Osteoblast (primary cell): Measurements from ENCODE around the gene LOXHD1. TPM values are rescaled to one million over a fixed set of nuclear protein-coding genes. Genes with fewer than 3 reads are reported as not detected.

Experiments
- DNase-seq: peaks from one replicate; pipeline ENCODE4 v3.0.0; 2011; ENCODE audit warnings: low spot score, mixed read lengths; ENCODE audit not compliant: insufficient read length; ENCODE audit errors: missing footprints
- H2AFZ ChIP-seq: 2 replicates; pipeline ENCODE4 v1.6.0; 2011; ENCODE audit warnings: mild to moderate bottlenecking, low read length
- H3K27ac ChIP-seq: 2 replicates; pipeline ENCODE4 v1.5.1; 2011; ENCODE audit warnings: mild to moderate bottlenecking, low read depth, low read length, moderate library complexity
- H3K27me3 ChIP-seq: 2 replicates; pipeline ENCODE4 v1.6.0; 2012; ENCODE audit warnings: mild to moderate bottlenecking, control low read depth, inconsistent platforms, low read length, moderate library complexity; ENCODE audit not compliant: insufficient read depth
- H3K36me3 ChIP-seq: 2 replicates; pipeline ENCODE4 v1.5.1; 2011; ENCODE audit warnings: mild to moderate bottlenecking, low read length, control low read depth, moderate library complexity; ENCODE audit not compliant: insufficient read depth
- H3K4me1 ChIP-seq: 2 replicates; pipeline ENCODE4 v1.5.1; 2011; ENCODE audit warnings: mild to moderate bottlenecking, low read length, control low read depth, moderate library complexity; ENCODE audit not compliant: insufficient read depth
- H3K4me2 ChIP-seq: 2 replicates; pipeline ENCODE4 v1.6.0; 2011; ENCODE audit warnings: mild to moderate bottlenecking, low read length; ENCODE audit not compliant: insufficient read depth
- H3K4me3 ChIP-seq: fragments of 200-600 bp; sonication (generic); 3 replicates; pipeline ENCODE4 v1.5.1; 2012; ENCODE audit warnings: mild to moderate bottlenecking, low read length, inconsistent platforms; ENCODE audit not compliant: insufficient read depth
- H3K79me2 ChIP-seq: 2 replicates; pipeline ENCODE4 v1.6.0; 2012; ENCODE audit warnings: mild to moderate bottlenecking, low read length, control low read depth, inconsistent platforms; ENCODE audit not compliant: insufficient read depth
- H3K9me3 ChIP-seq: 2 replicates; pipeline ENCODE4 v1.5.1; 2011; ENCODE audit warnings: low read depth, low read length, control low read depth
- H4K20me1 ChIP-seq: 2 replicates; pipeline ENCODE4 v1.6.0; 2012; ENCODE audit warnings: mild to moderate bottlenecking, low read length, control low read depth; ENCODE audit not compliant: insufficient read depth
- total RNA-seq: library from RNA; depleted of rRNA; stranded (reverse); fragments of >200 nt; gene quantifications from 2 replicates; pipeline ENCODE4 v1.2.3, GENCODE V29; 2012
- TF ChIP-seq, protein P1 (sequence below): IDR thresholded peaks from 2 replicates; pipeline ENCODE4 v1.5.1; 2011; ENCODE audit warnings: mild to moderate bottlenecking, low read depth, low read length, moderate library complexity; ENCODE audit errors: extremely low read depth

Gene LOXHD1
- total RNA-seq, 1 donor, result not detected

DNA sequence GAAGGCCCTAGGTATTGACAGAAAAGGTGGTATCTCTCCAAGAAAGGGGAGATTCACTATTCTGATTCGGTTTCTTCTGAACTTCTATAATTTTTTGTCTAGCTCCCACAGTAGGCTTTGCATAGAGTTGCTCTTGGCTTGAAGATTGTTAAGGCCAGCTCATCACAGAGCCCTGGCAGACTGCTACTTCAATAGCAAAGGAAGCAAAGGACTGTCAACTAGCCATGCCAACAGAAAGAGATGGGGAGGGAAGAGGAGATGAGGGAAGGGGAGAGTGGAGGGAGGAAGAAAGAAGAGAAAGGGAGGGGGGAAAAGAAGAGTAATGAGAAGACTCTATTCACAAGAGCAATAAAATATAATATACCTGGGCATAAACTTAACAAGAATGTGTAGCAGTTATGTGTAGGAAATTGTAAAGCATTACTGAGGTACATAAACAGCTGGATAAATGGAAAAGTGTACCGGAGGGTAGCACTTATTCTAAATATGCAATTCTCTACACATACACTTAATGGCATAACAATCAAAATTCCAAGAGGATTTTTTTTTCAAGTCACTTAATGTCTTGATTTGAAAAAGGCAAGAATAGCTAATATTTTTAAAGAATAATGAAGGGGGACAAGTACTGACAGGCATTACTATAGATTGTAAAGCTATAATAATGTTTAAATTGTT is 102.5 kb downstream of the LOXHD1 start:
- Histone ChIP-seq H3K9me3 (no peaks in the 10 kb centered on the region), H4K20me1 (no peaks in the 10 kb centered on the region), H3K4me1 (no peaks in the 10 kb centered on the region), H3K4me2 (no peak overlapping the region), H3K36me3 (no peaks in the 10 kb centered on the region), H3K79me2 (no peaks in the 10 kb centered on the region), H3K4me3 (no peak overlapping the region), H3K27ac (no peak overlapping the region), H3K27me3 (no peaks in the 10 kb centered on the region), H2AFZ (no peak overlapping the region)
- DNase-seq, result no peak
- TF ChIP-seq, protein P1, sequence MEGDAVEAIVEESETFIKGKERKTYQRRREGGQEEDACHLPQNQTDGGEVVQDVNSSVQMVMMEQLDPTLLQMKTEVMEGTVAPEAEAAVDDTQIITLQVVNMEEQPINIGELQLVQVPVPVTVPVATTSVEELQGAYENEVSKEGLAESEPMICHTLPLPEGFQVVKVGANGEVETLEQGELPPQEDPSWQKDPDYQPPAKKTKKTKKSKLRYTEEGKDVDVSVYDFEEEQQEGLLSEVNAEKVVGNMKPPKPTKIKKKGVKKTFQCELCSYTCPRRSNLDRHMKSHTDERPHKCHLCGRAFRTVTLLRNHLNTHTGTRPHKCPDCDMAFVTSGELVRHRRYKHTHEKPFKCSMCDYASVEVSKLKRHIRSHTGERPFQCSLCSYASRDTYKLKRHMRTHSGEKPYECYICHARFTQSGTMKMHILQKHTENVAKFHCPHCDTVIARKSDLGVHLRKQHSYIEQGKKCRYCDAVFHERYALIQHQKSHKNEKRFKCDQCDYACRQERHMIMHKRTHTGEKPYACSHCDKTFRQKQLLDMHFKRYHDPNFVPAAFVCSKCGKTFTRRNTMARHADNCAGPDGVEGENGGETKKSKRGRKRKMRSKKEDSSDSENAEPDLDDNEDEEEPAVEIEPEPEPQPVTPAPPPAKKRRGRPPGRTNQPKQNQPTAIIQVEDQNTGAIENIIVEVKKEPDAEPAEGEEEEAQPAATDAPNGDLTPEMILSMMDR, result no peak

DNA sequence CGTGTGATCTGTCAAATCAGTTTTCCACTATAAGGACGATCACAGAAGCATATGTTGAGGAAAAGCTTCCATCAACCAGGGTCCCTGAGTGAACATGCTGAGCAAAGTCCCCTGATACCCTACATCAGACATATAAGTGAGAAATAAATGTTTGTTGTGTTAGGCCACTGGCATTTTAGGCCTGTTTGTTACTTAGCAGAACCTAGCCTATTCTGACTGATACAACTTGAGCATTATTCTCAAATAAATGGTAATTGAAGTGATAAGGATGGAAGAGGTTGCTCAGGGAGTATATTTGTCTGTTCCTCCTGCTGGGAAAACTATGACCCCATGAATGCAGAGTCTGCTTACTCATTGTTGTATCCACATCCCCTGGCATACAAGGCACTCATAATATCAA is 106.4 kb downstream of the LOXHD1 start:
- Histone ChIP-seq H3K9me3 (no peaks in the 10 kb centered on the region), H4K20me1 (no peaks in the 10 kb centered on the region), H3K36me3 (no peaks in the 10 kb centered on the region), H3K4me1 (no peaks in the 10 kb centered on the region), H3K4me2 (no peak overlapping the region), H3K27me3 (no peaks in the 10 kb centered on the region), H3K27ac (no peak overlapping the region), H3K4me3 (no peak overlapping the region), H3K79me2 (no peaks in the 10 kb centered on the region), H2AFZ (no peak overlapping the region)
- no peak for DNase-seq
- TF ChIP-seq, protein P1, result no peak

DNA sequence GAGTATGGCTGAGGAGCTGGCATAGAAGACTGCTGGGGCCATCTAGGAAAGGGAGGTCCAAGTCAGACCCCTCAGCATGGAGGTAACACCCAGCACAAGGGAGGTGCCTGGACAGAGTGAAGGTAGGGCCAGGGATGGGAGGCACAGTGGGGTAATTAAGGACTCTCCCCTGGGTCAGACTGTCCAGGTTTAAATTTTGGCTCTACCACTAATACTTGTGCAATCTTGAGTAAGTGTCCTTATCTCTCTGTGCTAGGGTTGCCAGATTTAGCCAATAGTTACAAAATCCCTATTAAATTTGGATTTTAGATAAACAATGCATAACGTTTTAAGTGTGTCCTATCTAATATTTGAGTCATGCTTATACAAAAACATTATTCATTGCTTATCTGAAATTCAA is 109.5 kb downstream of the LOXHD1 start:
- H3K4me2 ChIP-seq, result no peak overlapping the region
- TF ChIP-seq, protein P1, result no peak
- H3K4me3 ChIP-seq, result no peak overlapping the region
- no peak overlapping the region for H2AFZ ChIP-seq
- no peaks in the 10 kb centered on the region for H3K79me2 ChIP-seq
- no peaks in the 10 kb centered on the region for H3K9me3 ChIP-seq
- no peaks in the 10 kb centered on the region for H3K4me1 ChIP-seq
- no peak for DNase-seq
- no peaks in the 10 kb centered on the region for H3K36me3 ChIP-seq
- H3K27ac ChIP-seq, result no peak overlapping the region
- no peaks in the 10 kb centered on the region for H3K27me3 ChIP-seq
- no peaks in the 10 kb centered on the region for H4K20me1 ChIP-seq

DNA sequence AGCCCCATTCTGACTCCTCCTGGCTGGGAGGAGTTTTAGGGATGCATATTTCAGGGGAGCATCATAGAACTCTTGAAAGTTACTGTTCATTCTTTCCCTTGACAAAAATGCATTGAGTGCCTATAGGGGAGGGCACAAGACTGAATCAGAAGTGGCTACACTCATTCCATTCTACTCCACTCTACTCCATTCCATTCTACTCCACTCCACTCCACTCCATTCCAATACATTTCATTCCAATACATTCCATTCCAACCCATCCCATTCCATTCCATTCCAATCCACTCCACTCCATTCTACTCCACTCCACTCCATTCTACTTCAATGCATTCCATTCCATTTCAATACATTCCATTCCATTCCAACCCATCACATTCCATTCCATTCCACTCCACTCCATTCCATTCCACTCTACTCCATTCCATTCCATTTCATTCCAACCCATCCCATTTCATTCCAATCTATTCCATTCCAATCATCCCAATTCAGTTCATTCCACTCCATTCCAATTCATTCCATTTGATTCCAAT is 110.8 kb downstream of the LOXHD1 start:
- Histone ChIP-seq H3K27me3 (no peaks in the 10 kb centered on the region), H3K4me1 (no peaks in the 10 kb centered on the region), H3K9me3 (no peaks in the 10 kb centered on the region), H3K36me3 (no peaks in the 10 kb centered on the region), H4K20me1 (no peaks in the 10 kb centered on the region), H3K4me3 (no peak overlapping the region), H3K27ac (no peak overlapping the region), H3K79me2 (no peaks in the 10 kb centered on the region), H2AFZ (no peak overlapping the region), H3K4me2 (no peak overlapping the region)
- TF ChIP-seq, protein P1, result no peak
- no peak for DNase-seq
